Ectodermal cell (in vitro differentiated cells): ENCODE data around the gene ITCH.
"Not testable (repeated sequence)": the region's sequence is repeated elsewhere in the genome, so short reads cannot be mapped to it uniquely, and the experiment has no call there.

Experiments used
- H3K27ac ChIP-seq: 2 replicates; pipeline ENCODE4 v1.7.0; 2013; ENCODE audit warnings: mild to moderate bottlenecking, low read depth, low read length; ENCODE audit not compliant: insufficient read depth, poor library complexity, severe bottlenecking
- H3K27me3 ChIP-seq: 2 replicates; pipeline ENCODE4 v1.7.0; 2013; ENCODE audit warnings: mild to moderate bottlenecking, low read length; ENCODE audit not compliant: insufficient read depth, control insufficient read depth, poor library complexity, severe bottlenecking
- H3K36me3 ChIP-seq: one replicate; pipeline ENCODE4 v1.7.0; 2013; ENCODE audit warnings: low read length; ENCODE audit not compliant: control insufficient read depth, insufficient read depth
- H3K4me1 ChIP-seq: one replicate; pipeline ENCODE4 v1.7.0; 2013; ENCODE audit warnings: low read length; ENCODE audit not compliant: control insufficient read depth, insufficient read depth
- H3K4me3 ChIP-seq: 2 replicates; pipeline ENCODE4 v1.7.0; 2013; ENCODE audit warnings: low read depth, low read length, control low read depth; ENCODE audit not compliant: insufficient read depth
- H3K9me3 ChIP-seq: 2 replicates; pipeline ENCODE4 v1.7.0; 2013; ENCODE audit warnings: mild to moderate bottlenecking, low read length, moderate library complexity; ENCODE audit not compliant: control insufficient read depth
- WGBS, 2 experiments: methylation state at CpG; one replicate each; pipeline ENCODE4 v1.1.7; 2013; ENCODE audit warnings: missing lambda C conversion rate in 2 of 2; 5-methylcytosine and 5-hydroxymethylcytosine counted together

Gene ITCH

DNA sequence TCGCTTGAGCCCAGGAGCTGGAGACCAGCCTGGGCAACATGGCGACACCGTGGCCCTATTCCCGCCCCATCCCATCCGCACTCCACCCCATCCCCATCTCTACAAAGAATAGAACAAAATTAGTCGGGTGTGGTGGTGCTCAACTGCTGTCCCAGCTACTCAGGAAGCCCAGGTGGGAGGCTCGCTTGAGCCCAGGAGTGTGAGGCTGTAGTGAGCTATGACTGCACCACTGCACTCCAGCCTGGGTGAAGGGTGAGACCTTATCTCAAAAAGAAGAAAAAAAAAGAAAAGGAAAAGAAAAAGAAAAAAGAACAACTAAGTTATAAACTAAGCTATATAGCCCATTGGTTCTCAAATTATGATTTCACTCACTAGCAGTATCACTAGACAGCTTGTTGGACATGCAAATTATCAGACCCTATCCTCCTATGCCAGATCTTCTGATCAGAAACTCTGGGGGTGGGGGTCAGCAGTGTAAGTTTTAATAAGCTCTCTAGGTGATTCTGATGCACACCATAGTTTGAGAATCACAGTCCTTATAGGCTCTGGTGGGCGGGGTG, 491 bp upstream of the ITCH start:
- H3K36me3 ChIP-seq, result no peaks in the 10 kb centered on the region
- H3K27me3 ChIP-seq, result no peaks in the 10 kb centered on the region
- peak overlapping the region; percentile 93 for H3K4me3 ChIP-seq
- H3K9me3 ChIP-seq, result no peaks in the 10 kb centered on the region
- 82% methylated on average over 8 of the region's 8 CpGs for WGBS, 2 experiments
- peaks cover 9% of the 10 kb centered on the region for H3K4me1 ChIP-seq
- no peak overlapping the region for H3K27ac ChIP-seq

DNA sequence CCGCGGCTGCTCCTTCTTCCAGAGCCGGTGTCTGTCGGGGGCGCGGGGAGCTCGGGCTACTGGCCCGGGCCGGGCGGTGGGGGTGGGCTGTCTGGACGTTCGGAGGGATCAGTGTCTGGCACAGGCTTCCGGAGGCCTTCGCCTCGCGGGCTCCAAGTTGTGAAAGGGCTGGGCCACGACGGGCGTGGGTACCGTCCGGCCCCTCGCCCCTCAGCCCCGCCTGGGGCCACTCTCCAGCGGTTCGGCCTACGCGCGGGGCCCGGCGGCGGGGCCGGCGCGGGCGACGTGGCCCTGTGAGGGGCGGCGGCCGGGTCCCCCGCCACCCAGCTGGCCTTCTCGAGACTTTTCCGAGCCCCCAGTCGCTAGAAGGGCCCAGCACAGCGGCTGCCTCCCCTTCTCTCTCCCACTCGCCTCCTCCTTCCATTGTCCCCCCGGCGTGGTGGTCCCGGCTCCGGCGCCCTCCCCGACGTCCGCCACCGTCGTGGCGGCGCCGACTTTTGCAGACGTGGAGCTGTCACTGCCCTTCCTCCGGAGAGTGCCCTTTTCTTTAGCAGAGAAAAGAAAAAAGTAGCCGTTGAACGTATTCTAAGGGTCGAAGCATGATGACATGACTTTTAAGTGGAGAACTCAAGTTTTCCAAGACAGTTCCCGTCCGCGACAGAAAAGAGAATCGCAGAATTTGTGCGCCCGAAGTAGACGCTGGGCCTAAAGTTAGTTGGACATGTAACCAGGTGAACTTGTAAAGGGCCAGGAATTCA, 571 bp downstream of the ITCH start:
- Histone ChIP-seq H3K9me3 (no peaks in the 10 kb centered on the region), H3K27ac (no peak overlapping the region), H3K4me3 (peak overlapping the region; percentile 93), H3K4me1 (peaks cover 9% of the 10 kb centered on the region), H3K27me3 (no peaks in the 10 kb centered on the region), H3K36me3 (no peaks in the 10 kb centered on the region)
- 1% methylated on average over 70 of the region's 70 CpGs for WGBS, 2 experiments

DNA sequence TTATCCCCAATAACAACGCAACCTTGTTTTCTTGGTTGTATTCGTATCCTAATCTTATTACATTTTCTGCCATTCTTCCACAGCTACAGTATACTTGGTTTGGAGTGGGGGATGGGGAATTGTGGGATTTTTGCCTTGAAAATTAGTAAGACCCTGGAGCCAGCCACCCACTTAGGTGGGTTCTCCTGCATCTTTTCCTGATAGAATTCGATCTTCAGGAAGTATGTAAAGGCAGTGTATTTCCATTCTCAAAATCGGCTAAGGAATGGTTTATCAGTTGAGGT, 1.1 kb downstream of the ITCH start:
- Histone ChIP-seq H3K36me3 (peaks cover under 1% of the 10 kb centered on the region), H3K4me1 (peaks cover 9% of the 10 kb centered on the region), H3K9me3 (no peaks in the 10 kb centered on the region), H3K27me3 (no peaks in the 10 kb centered on the region), H3K27ac (no peak overlapping the region), H3K4me3 (peak overlapping the region; percentile 93)
- 70 to 93% methylated on average over 2 to 4 of the region's 4 CpGs for WGBS, 2 experiments

DNA sequence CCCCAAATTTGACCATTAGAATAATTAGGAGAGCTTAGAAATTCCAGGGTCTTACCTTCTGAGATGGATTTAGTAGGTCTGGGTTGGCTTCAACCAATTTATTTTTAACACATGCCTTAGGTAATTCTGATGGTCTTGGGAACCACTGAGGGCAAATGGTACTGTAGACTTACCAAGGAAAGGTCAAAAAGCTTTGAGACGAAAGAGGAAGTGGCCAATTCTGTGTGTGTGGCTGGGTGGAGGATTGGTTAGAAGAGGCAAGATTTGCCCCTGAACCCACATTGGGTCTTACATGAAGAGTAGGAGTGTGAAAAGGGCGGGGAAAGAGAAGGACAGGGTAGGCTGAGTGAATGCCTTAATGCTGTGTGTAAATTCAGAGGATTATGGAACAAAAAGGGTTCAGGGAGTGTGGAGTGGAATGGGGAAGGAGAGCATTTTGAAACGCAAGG, 2.7 kb downstream of the ITCH start:
- H3K27ac ChIP-seq, result no peak overlapping the region
- no peaks in the 10 kb centered on the region for H3K9me3 ChIP-seq
- no peak overlapping the region for H3K4me3 ChIP-seq
- H3K4me1 ChIP-seq, result peaks cover 9% of the 10 kb centered on the region
- H3K27me3 ChIP-seq, result no peaks in the 10 kb centered on the region
- peaks cover 17% of the 10 kb centered on the region for H3K36me3 ChIP-seq
- 93 to 95% methylated on average over 3 of the region's 3 CpGs for WGBS, 2 experiments

DNA sequence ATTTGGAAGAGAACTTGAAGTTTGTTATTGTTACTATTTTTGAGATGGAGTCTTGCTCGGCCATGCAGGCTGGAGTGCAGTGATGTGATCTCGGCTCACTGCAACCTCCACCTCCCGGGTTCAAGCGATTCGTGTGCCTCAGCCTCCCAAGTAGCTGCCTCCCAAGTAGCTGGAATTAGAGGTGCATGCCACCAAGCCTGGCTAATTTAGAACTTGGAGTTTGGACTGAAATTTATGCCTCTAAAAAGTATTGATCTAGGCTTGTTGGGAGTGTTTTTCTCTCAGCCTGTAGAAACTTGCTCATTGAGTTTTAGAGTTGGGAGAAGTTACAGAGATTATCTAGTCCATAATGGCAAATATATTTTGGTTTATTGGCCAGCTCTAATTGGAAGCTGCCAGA, 4.1 kb downstream of the ITCH start:
- Histone ChIP-seq H3K4me1 (peaks cover 9% of the 10 kb centered on the region), H3K9me3 (no peaks in the 10 kb centered on the region), H3K27me3 (no peaks in the 10 kb centered on the region), H3K4me3 (no peak overlapping the region), H3K36me3 (peaks cover 17% of the 10 kb centered on the region), H3K27ac (no peak overlapping the region)
- 87 to 95% methylated on average over 5 of the region's 5 CpGs for WGBS, 2 experiments

DNA sequence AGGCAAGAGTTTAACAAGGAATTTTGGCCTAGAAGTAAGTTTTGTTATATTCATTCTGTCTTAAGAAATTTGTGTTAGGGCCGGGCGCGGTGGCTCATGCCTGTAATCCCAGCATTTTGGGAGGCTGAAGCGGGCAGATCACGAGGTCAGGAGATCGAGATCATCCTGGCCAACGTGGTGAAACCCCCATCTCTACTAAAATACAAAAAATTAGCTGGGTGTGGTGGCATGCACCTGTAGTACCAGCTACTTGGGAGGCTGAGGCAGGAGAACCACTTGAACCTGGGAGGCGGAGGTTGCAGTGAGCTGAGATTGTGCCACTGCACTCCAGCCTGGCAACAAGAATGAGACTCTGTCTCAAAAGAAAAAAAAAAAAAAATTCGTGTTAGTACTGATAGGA, 4.8 kb downstream of the ITCH start:
- not testable (repeated sequence) for H3K4me1 ChIP-seq, H3K4me3 ChIP-seq, H3K27me3 ChIP-seq, H3K27ac ChIP-seq, H3K9me3 ChIP-seq
- peaks cover 17% of the 10 kb centered on the region for H3K36me3 ChIP-seq
- 93 to 97% methylated on average over 9 of the region's 9 CpGs for WGBS, 2 experiments

DNA sequence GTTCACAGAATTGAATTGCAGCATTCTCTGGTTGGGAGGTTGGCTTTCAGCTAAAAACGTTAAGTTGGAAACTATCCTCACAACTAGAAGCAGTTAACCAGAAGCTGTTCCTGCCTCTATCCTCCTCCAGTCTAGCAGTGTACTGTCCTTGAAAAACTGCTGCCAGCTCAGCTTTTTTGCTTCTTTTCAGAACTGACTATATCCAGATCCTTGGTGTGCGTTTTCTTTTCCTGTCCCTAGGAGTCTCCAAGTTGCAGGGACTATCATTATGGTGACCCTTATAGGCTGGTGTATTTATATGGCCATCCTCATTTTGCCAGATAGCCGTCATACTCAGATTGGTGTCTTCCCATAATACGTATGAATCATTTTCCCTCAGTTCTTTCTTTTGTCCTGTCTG, 5.5 kb downstream of the ITCH start:
- WGBS, 2 experiments, result 83 to 97% methylated on average over 4 of the region's 4 CpGs
- H3K36me3 ChIP-seq, result peaks cover 17% of the 10 kb centered on the region

DNA sequence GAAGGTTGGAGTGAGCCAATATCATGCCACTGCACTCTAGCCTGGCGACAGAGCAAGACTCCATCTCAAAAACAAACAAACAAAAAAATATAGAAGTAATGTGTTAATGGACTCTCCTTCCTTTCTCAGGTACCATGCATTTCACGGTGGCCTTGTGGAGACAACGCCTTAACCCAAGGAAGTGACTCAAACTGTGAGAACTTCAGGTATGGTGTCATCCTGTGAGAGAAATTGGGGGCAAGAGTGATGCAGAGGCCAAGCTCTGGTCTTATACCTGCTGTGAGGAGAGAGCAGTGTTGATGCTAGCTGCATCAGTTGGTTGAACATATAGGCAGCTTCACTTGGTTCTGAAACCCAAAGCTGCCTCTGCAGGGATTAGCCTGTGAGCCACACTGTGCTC, 6.2 kb downstream of the ITCH start:
- Histone ChIP-seq H3K27ac (no peak overlapping the region), H3K9me3 (no peaks in the 10 kb centered on the region), H3K27me3 (no peaks in the 10 kb centered on the region), H3K4me3 (no peak overlapping the region), H3K36me3 (peaks cover 17% of the 10 kb centered on the region), H3K4me1 (peaks cover 5% of the 10 kb centered on the region)
- 97 to 100% methylated on average over 3 of the region's 3 CpGs for WGBS, 2 experiments

More for the DNA sequence above, 5.5 kb downstream of the ITCH start:
- Histone ChIP-seq H3K27me3 (no peaks in the 10 kb centered on the region), H3K4me3 (no peak overlapping the region), H3K9me3 (no peaks in the 10 kb centered on the region), H3K4me1 (peaks cover 9% of the 10 kb centered on the region), H3K27ac (no peak overlapping the region)

DNA sequence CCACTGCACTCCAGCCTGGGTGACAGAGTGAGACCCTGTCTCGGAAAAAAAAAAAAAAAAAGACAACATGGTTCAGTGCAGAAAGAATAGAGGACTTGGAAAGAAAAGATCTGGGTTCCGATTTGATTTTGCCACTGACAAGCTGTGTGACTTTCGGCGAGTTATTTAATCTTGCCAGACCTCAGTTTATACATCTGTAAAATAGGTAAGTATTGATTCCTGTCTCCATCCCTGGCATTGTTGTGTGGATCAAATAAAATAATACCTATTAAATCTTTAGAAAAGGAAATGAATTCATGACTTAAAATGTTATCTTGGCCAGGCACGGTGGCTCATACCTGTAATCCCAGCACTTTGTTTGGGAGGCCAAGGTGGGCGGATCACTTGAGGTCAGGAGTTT, 7.0 kb downstream of the ITCH start:
- WGBS, 2 experiments, result 93 to 95% methylated on average over 6 of the region's 6 CpGs
- Histone ChIP-seq H3K27me3 (no peaks in the 10 kb centered on the region), H3K4me3 (no peak overlapping the region), H3K36me3 (peaks cover 17% of the 10 kb centered on the region), H3K4me1 (peaks cover 5% of the 10 kb centered on the region), H3K9me3 (no peaks in the 10 kb centered on the region), H3K27ac (no peak overlapping the region)

DNA sequence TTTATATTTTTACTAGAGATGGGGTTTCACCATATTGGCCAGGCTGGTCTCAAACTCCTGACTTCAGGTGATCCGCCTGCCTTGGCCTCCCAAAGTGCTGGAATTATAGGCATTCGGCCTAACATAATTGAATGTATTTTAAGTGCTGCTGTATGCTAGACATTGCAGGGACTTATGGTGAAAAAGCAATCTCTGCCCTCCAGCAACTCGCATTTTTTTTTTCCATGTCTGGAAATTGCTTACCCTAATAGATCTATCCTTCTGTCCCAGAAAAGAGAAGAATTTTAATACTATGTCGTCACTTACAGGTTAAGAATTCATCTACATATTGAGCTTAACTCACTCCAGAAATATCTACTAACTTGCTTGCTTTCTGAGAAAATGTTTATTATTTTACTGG, 10.4 kb downstream of the ITCH start:
- no peak overlapping the region for H3K27ac ChIP-seq
- H3K9me3 ChIP-seq, result no peaks in the 10 kb centered on the region
- WGBS, 2 experiments, result 91 to 98% methylated on average over 3 to 4 of the region's 4 CpGs
- no peaks in the 10 kb centered on the region for H3K4me1 ChIP-seq
- no peaks in the 10 kb centered on the region for H3K27me3 ChIP-seq
- H3K4me3 ChIP-seq, result no peak overlapping the region
- H3K36me3 ChIP-seq, result peaks cover 17% of the 10 kb centered on the region
